ENCODE data around the gene CHRNA7.

Gene CHRNA7

DNA sequence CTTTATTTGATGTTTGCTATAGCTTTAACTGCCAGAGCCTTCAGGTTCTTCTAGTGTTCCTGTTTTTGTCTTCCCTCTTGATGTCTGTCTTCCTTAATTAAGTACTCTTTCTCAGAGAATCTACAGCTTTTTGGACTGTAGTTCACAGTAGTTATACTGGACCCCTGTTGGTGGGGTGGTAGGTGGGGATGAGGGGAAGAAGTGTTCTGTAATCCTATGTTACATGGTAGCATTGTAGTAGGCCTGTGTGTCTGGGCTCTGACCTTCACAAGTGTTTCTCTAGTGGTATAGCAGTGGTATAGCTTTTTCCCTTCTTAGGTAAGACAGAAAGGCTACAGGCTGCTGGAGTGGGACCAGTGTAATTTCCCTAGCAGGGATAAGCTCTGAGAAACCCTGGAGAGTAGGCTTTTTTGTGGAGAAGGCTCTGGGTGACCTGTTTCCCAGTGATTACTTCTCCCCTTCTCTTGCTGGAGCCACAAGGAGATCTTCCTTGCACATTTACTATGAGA lies 59.6 kb downstream of the CHRNA7 start:
- DNase-seq, result no peak

- no peak for DNase-seq
These were observed 61.4 kb downstream of the CHRNA7 start for GRCh38 chr15:32091505-32092380.

- no peak for DNase-seq
These were observed 65.9 kb downstream of the CHRNA7 start for GRCh38 chr15:32096213-32096612.

DNA sequence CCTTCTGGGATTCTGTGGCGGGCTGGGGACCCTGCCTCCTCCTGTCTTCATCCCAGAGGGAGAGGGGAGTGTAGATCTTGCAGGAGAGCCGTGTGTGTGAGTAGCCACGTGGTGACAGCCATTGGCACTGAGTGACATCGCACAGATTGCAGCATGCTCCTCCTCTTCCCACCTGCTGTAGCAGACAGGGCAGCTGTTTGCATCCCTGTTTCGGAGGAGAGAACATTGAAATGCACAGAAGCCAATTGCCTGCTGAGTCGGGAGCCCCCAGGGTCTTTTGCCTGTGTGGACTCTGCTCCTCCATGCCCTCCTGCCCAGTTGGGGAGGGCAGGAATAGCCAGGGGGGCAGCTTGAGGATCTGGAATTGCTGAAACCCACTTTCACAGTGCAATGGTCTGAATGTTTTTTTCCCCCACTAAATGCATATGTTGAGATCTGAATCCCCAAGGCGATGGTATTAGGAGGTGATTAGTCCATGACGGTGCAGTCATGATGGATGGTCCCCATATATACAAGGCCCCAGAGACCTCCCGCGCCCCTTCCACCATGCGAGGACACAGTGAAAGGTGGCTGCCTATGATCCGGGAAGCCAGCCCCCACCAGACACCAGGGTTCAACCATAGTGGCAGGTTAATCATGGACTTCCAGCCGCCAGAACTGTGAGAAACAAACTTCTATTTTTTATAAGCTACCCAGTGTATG lies 66.8 kb downstream of the CHRNA7 start:
- DNase-seq, result no peak

- DNase-seq, result no peak
These were observed 67.7 kb downstream of the CHRNA7 start for GRCh38 chr15:32098033-32098432.

DNA sequence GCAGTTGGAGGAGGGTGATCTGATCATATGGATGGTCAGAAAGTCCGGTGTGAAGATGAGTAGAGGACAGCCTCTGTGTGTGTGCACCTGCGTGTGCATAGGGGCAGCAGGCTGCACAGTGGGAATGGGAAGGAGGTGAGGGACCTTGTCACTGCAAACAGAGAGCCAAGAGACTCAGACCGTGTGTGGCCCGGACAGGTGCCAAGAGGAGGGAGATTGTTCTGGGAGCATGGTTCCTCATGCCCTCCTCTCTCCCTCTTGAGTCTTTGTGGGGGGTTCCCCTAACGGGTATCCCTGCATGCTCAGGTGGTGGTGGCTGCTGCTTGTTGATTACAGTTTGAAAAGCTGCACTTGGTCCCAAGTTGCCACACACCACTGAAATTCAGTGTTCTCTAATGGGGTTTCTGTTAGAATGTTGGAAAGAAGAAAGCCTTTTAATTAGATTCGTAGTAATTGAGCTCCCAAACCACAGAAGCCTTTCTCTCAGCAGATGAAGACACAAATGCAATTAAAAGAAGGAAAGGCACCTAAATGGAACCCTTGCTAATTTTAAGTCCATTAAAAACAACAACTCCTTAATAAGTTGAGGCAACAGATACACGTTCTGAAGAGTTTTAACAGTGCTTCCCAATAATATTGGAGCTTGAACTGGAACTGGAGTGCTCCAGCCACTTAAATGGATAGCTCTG lies 68.9 kb downstream of the CHRNA7 start:
- no peak for DNase-seq

GRCh38 chr15:32099956-32100684 lies 69.8 kb downstream of the CHRNA7 start:
- no peak for DNase-seq

GRCh38 chr15:32104061-32104995 lies 74.0 kb downstream of the CHRNA7 start:
- DNase-seq, result no peak

DNA sequence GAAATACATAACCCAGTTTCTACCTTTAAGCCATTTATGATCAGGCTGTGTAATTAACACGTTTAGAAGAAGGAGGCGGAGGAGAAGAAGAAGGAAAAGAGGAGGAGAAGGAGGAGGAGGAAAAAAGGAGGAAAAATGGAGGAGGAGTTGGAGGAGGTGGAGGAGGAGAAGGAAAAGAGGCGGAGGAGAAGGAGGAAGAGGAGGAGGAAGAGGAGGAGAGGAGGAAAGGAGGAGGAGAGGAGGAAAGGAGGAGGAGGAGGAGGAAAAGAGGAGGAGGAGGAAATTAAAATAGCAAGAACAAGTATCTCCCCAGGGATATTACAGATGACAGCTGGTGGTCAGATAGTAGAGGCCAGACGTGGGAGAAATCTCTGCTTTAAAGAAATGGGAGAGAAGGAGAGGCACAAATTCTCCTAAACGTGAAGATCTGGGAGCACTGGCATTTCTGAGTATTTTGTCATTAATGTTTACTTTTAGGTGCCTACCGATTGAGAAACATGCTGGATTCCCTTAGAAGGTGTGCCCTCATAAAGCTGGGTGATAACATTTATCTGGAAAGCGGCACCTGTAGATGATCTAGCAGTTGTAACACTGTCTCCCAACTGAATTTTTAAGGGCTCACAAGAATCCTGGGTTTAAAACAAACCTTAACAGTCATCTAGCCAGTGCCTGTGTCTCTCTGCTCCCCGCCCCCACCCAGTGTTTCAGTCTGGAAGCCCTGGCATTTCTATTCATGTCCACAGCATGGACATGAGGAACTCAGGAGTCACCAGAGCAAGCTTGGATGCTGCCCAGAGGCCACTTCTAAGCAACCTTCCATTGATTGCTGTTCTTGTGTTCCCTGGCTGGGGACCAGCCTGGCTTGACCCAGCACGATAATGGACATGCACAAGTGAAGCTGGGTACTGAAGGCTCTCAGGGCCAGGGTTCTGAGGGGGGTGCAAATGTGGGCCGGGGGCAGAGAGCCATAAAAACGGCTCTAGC lies 75.2 kb downstream of the CHRNA7 start:
- DNase-seq, result no peak

DNA sequence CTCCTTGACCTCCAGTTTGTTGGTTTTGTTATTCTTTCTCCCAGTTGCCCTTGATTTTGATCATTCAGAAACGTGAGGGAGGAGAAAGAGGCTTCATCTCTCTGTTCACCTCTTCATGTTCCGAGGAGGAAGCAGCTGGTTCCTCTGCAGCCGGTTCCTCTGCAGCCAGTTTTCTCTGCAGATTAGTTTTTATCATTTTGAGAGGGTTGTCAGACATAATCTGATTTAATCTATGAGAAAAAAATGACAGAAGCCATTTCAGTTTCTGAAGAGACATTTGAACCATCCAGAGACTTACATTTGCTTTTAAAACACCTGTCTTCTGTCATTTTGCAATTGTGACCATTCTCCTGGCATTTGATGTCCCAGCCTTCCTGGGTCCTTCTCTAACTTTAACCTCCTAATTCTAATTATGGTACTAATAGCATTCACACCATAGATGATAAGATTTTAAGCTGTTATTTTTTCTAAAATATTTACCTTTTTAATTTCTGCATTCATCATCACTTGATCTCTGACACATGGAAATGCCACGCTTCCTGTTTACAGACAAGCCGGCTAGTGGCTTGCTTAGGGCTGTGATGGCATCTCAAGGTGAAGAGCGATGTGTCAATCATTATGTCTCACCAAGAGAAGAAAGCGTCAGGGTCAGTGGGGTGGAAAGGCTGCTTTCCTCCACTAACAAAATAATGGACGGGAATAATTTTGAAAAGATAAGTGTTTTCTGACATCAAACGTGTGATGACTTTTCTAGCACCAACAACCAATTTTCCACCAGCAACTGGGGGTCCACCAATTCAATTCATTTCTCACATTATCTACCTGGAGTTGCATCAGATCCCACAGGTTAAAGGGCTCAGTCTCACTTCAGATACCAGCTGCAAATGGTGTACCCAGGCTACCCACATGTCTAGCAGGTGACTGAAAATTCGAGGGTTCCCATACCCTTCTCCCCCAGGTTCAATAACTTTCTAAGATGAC lies 76.4 kb downstream of the CHRNA7 start:
- no peak for DNase-seq

DNA sequence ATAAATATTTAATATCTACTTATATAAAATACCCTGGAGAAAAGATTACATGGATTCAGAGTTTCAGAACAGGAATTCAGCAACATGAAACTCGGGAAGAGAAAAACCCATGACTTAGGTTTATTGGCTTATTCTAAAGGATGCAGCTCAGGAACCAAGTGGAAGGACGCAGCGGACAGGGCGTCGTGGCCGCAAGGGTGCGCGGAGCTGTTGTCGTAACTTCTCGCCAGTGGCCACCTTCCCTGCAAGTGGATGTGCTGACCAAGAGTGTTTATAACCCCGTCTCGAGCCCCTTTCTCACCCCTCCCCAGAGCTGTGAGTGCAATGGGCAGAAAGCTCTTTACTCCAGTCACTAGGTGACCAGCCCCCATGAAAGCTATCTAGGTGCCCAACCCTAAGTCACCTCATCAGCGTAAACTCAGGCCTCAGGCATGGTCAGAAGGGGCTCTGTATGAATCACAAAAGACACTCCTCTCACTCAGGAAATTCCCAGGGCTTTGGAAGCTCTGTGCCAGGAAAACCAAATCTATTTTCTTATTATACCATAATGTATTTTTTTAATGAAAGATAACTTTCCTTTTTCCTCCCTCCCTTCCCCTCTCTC lies 77.3 kb downstream of the CHRNA7 start:
- no peak for DNase-seq

- no peak for DNase-seq
These were observed 78.3 kb downstream of the CHRNA7 start for GRCh38 chr15:32108661-32109060.

DNA sequence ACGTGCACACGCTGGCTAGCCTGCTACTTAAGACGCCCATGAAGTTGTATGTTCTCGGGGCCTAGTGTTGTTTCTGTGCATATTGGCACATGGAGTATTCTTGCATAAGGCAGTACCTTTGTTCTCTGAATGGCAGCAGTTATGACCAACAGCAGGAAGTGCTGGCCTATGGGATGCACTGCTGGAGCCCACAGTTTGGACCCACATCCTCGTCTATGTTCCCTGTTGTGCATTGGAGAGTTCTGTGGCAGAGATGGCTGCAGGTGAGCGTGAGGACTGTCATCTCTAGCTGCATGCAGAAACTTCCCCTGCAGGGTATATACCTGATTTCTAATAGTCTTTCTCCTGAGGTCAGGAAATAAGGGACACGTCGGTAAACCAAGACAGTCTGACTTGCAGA lies 81.8 kb downstream of the CHRNA7 start:
- no peak for DNase-seq

DNA sequence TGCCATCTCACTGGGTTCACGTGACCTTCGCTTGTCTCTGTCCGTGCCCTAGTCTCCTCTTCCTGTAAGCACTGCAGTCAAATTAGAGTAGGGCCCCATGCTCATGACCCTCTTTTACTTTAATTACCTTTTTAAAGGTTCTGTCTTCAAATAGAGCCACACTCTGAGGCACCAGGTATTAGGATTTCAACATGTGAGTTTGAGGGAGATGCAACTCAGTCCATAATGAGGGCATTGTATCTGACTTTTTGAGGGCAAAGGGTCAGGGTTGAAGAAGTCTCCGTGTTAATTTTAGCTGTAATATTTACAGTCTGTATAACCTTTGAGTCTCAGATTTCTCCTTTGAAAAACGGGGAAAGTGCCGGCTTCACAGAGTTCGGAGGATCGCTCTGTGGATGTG lies 82.9 kb downstream of the CHRNA7 start:
- no peak for DNase-seq

DNA sequence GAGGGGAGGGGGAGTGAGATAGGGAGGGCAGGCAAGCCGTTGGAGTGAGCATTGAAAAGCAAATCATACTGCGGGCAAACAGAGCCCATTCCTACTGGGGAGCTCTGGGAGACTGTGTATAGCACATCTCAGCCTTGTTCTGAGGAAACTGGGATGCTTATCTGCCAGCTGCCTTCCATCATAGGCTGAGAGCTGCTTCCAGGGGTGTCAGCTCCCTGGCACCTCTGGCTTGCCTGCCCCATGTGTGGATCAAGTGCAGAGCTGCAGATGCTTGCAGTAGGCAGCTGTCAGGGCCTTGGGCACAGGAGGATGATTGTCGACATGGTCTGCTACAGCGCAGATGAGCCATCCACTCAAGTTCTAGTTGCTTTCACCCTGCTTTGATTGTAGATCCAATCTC lies 86.8 kb downstream of the CHRNA7 start:
- no peak for DNase-seq

DNA sequence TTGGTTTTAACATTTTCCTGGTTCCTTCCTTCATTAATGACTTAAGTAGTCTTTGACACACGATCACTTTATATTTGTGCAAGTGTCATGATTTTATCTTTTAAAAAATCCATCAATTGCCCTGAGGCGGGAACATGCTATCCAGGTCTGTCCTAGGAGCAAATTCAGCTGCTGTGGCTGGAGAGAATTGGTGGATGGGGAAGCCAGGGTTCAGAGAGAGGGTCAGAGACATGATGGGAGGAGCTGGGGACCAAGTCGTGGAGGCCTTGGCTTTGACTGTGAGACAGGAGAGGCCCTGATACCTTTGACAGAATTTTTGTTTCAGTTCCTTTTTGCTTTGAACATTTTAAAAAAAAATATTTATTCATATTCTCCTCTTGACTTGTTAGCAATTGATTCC lies 89.0 kb downstream of the CHRNA7 start:
- no peak for DNase-seq

- DNase-seq, result no peak
These were observed 89.5 kb downstream of the CHRNA7 start for GRCh38 chr15:32119694-32120330.

Measured in fibroblast of upper back skin (primary cell).